ENCODE data around the gene BCCIP. TPM values are rescaled to one million over a fixed set of nuclear protein-coding genes. Genes with fewer than 3 reads are reported as not detected.

BCCIP gene
- total RNA-seq, 2 experiments from 2014 or later: 56.4 to 60.6 TPM

GRCh38 chr10:125785791-125786190 lies 37.6 kb upstream of the BCCIP start:
- H3K4me3 Mint-ChIP-seq: no peak overlapping the region
- peaks cover 3% of the 10 kb centered on the region for H3K36me3 Mint-ChIP-seq (ENCODE audit: low read depth)
- no peaks in the 10 kb centered on the region for H3K27me3 Mint-ChIP-seq
- DNase-seq: no peak
- no peak overlapping the region for H3K27ac Mint-ChIP-seq
- ChIA-PET POLR2A (no interaction called here), CTCF (no interaction called here)
- H3K9me3 Mint-ChIP-seq: no peaks in the 10 kb centered on the region
- H3K4me1 Mint-ChIP-seq: peaks cover 27% of the 10 kb centered on the region

- DNase-seq: no peak
- H3K4me1 Mint-ChIP-seq: peaks cover 27% of the 10 kb centered on the region
- peaks cover 12% of the 10 kb centered on the region for H3K36me3 Mint-ChIP-seq (ENCODE audit: low read depth)
- no peaks in the 10 kb centered on the region for H3K27me3 Mint-ChIP-seq
- H3K4me3 Mint-ChIP-seq: no peak overlapping the region
- CTCF ChIA-PET: no interaction called here
- no peaks in the 10 kb centered on the region for H3K9me3 Mint-ChIP-seq
- peak overlapping the region; percentile 85 for H3K27ac Mint-ChIP-seq
- POLR2A ChIA-PET: no interaction called here
These were observed 35.0 kb upstream of the BCCIP start for GRCh38 chr10:125788156-125789034.

- H3K36me3 Mint-ChIP-seq (ENCODE audit: low read depth): peaks cover 20% of the 10 kb centered on the region
- H3K27me3 Mint-ChIP-seq: no peaks in the 10 kb centered on the region
- ChIA-PET POLR2A (interaction anchor here (0.5 kb wide), 1 partner anchor 159 kb away, joined by 9 read pairs; no protein-coding TSS in a partner anchor), CTCF (no interaction called here)
- H3K27ac Mint-ChIP-seq: peak overlapping the region; percentile 31
- no peak for DNase-seq
- H3K4me1 Mint-ChIP-seq: peaks cover 19% of the 10 kb centered on the region
- H3K9me3 Mint-ChIP-seq: no peaks in the 10 kb centered on the region
- H3K4me3 Mint-ChIP-seq: no peak overlapping the region
These were observed 30.7 kb upstream of the BCCIP start for GRCh38 chr10:125792342-125793300.

DNA sequence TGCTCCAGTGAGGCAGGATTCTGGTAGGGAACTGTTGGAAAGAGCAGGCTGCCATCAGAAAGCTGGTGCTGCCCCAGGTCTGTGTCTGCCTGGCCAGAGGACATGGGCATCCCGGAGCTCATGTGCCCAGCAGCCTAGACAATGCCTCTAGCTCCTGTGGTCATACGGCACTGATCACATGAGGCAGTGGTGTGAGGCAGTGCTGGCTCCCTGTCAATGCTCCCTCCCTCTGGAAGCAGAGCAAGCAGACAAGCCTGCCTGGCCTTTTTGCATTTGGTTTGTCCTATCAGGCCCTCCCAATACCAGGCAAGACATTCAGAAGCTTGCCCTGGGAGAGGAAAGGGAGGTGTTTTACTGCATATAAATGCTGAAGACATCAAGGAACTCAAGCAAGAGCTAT lies 28.2 kb upstream of the BCCIP start:
- Mint-ChIP-seq H3K27me3 (no peaks in the 10 kb centered on the region), H3K27ac (peak overlapping the region; percentile 32), H3K4me3 (no peak overlapping the region), H3K9me3 (no peaks in the 10 kb centered on the region), H3K4me1 (peaks cover under 1% of the 10 kb centered on the region), H3K36me3 (ENCODE audit: low read depth) (peaks cover 18% of the 10 kb centered on the region)
- POLR2A ChIA-PET: no interaction called here
- CTCF ChIA-PET: no interaction called here
- no peak for DNase-seq

- Mint-ChIP-seq H3K27ac (peak overlapping the region; percentile 32), H3K4me3 (no peak overlapping the region), H3K36me3 (ENCODE audit: low read depth) (peaks cover 18% of the 10 kb centered on the region), H3K9me3 (no peaks in the 10 kb centered on the region), H3K4me1 (no peaks in the 10 kb centered on the region), H3K27me3 (no peaks in the 10 kb centered on the region)
- ChIA-PET CTCF (no interaction called here), POLR2A (no interaction called here)
- DNase-seq: no peak
These were observed 27.6 kb upstream of the BCCIP start for GRCh38 chr10:125795637-125796190.

- Mint-ChIP-seq H3K27me3 (no peaks in the 10 kb centered on the region), H3K4me3 (no peak overlapping the region), H3K27ac (peak overlapping the region; percentile 33), H3K36me3 (ENCODE audit: low read depth) (peaks cover 14% of the 10 kb centered on the region), H3K9me3 (no peaks in the 10 kb centered on the region), H3K4me1 (no peaks in the 10 kb centered on the region)
- POLR2A ChIA-PET: no interaction called here
- CTCF ChIA-PET: interaction anchor here (0.9 to 1.4 kb wide), 3 partner anchors 9 to 50 kb away, joined by 3 to 4 read pairs (median 3); no protein-coding TSS in a partner anchor
- no peak for DNase-seq
These were observed 25.9 kb upstream of the BCCIP start for GRCh38 chr10:125797424-125797823.

DNA sequence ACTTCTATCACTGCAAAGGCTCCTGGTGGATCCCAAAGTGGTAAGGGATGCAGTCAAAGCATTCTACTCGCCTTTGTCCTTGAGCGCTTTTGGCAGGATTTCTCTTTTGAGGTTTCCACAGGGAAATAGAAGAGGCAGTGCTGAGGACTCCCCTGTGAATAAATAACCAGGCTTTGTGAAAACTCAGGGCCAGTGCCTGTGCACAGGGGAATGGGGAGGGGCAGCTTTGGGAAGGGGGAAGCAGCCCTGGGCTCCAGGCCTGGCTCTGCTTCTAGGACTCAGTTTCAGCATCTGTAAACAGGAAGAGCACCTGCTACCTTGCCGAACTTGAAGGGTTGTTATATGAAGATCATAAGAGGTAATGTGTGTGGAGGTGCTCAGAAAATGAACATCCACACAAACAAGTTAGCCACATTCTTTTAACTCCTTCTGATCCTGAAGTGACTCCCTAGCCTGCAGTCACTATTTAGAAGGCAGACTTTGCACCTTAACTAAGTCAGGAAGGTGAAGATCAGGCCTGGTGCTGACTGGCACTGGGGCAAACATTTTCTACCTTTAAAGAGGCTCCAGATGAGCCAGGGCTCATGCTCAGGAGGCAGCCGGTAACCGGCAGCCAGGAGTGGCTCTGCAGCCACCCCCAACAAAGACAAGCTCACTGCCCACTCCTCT lies 25.2 kb upstream of the BCCIP start:
- Mint-ChIP-seq H3K4me1 (no peaks in the 10 kb centered on the region), H3K27me3 (no peaks in the 10 kb centered on the region), H3K27ac (peak overlapping the region; percentile 33), H3K36me3 (ENCODE audit: low read depth) (peaks cover 9% of the 10 kb centered on the region), H3K4me3 (no peak overlapping the region), H3K9me3 (no peaks in the 10 kb centered on the region)
- ChIA-PET CTCF (interaction anchor here (1.4 kb wide), 1 partner anchor 8 kb away, joined by 4 read pairs; no protein-coding TSS in a partner anchor), POLR2A (no interaction called here)
- DNase-seq: no peak

DNA sequence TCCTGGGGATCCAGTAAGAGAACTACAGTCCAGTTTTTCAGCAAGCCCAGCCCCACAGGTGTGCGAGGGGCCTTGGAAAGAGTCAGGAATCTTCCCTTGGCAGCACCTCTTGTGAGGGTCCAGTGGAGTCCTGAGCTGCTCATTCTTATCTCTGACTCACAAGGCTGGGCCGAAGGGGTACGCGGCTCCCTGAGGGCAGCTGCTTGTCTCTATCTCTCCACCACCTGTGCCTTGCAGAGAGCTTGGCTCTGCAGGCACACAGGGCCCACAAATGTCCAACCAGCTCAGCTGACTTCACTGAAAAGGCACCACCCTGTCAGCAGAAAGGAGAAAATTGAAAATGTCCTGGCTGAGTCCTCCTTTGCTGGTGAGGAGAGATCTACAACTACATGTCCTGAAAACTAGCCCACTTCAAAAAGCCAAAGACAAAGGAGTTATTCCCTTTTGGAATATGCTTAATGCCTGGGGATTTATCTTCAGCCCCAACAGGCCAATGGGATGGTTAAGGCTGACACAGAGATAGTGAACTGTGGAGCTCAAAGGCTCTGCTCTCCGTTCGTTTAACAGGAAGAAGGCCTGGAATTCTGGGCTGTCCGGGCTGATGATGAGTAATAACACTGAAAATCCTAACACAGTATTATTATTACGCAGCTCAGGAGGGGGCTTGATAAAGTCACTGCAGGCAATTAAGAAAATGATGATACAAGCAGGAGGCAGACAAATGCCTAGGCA lies 23.7 kb upstream of the BCCIP start:
- Mint-ChIP-seq H3K36me3 (ENCODE audit: low read depth) (no peaks in the 10 kb centered on the region), H3K4me3 (no peak overlapping the region), H3K27ac (no peak overlapping the region), H3K4me1 (no peaks in the 10 kb centered on the region), H3K9me3 (no peaks in the 10 kb centered on the region), H3K27me3 (no peaks in the 10 kb centered on the region)
- DNase-seq: no peak
- ChIA-PET CTCF (no interaction called here), POLR2A (no interaction called here)

- Mint-ChIP-seq H3K27ac (no peak overlapping the region), H3K36me3 (ENCODE audit: low read depth) (peaks cover 9% of the 10 kb centered on the region), H3K4me3 (no peak overlapping the region), H3K27me3 (no peaks in the 10 kb centered on the region), H3K9me3 (no peaks in the 10 kb centered on the region), H3K4me1 (no peaks in the 10 kb centered on the region)
- CTCF ChIA-PET: interaction anchor here (1.1 kb wide), 1 partner anchor 62 kb away, joined by 3 read pairs; no protein-coding TSS in a partner anchor
- POLR2A ChIA-PET: no interaction called here
- no peak for DNase-seq
These were observed 21.8 kb upstream of the BCCIP start for GRCh38 chr10:125801574-125801973.

GRCh38 chr10:125802131-125802530 lies 21.2 kb upstream of the BCCIP start:
- Mint-ChIP-seq H3K9me3 (no peaks in the 10 kb centered on the region), H3K27me3 (no peaks in the 10 kb centered on the region), H3K4me3 (no peak overlapping the region), H3K36me3 (ENCODE audit: low read depth) (peaks cover 9% of the 10 kb centered on the region), H3K27ac (no peak overlapping the region), H3K4me1 (no peaks in the 10 kb centered on the region)
- CTCF ChIA-PET: interaction anchor here (1.1 kb wide), 1 partner anchor 61 kb away, joined by 3 read pairs; no protein-coding TSS in a partner anchor
- POLR2A ChIA-PET: no interaction called here
- no peak for DNase-seq

DNA sequence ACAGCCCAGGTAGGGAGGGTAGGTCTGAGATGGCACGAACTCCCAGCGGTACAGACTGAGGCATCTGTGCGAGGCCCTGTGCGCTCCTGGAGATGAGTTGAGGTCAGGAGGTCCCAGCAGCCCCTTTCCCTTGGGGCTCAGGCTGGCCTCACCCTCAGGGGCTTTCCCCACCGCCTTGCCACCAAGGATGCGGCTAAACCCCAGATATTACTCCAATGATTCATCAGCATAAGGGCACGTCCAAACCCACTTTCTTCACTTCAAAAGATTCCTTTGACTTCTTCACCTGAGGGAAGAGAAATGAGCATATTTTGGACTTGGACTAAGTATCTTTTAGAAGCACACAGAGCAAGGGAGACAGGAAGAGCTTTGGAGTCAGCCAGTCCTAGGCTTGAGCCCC lies 20.6 kb upstream of the BCCIP start:
- Mint-ChIP-seq H3K4me3 (no peak overlapping the region), H3K27me3 (no peaks in the 10 kb centered on the region), H3K9me3 (no peaks in the 10 kb centered on the region), H3K4me1 (peaks cover 3% of the 10 kb centered on the region), H3K27ac (no peak overlapping the region), H3K36me3 (ENCODE audit: low read depth) (peaks cover 9% of the 10 kb centered on the region)
- ChIA-PET POLR2A (no interaction called here), CTCF (interaction anchor here (0.6 kb wide), 1 partner anchor 851 kb away, joined by 3 read pairs; no protein-coding TSS in a partner anchor)
- no peak for DNase-seq

GRCh38 chr10:125808047-125808446 lies 15.3 kb upstream of the BCCIP start:
- Mint-ChIP-seq H3K4me3 (no peak overlapping the region), H3K4me1 (peaks cover 6% of the 10 kb centered on the region), H3K27ac (no peak overlapping the region), H3K36me3 (ENCODE audit: low read depth) (peaks cover 25% of the 10 kb centered on the region), H3K27me3 (no peaks in the 10 kb centered on the region), H3K9me3 (no peaks in the 10 kb centered on the region)
- ChIA-PET POLR2A (no interaction called here), CTCF (no interaction called here)
- DNase-seq: no peak

Measured in activated CD4-positive, alpha-beta T cell treated with anti-CD3 and anti-CD28 coated beads, Interleukin-2, amount 10 ng/mL, durations not matched to agents 7 days and 5 days (primary cell).